HG03108 (cell line): ENCODE results near the gene PNPLA7.
"Not testable (repeated sequence)": the region's sequence is repeated elsewhere in the genome, so short reads cannot be mapped to it uniquely, and the experiment has no call there.

Source experiments
- ATAC-seq: cut with Tn5 transposase; IDR thresholded peaks from one replicate; pipeline ENCODE4 v1.9.1; 2021; ENCODE audit warnings: moderate library complexity; ENCODE audit not compliant: unreplicated experiment

PNPLA7 gene

DNA sequence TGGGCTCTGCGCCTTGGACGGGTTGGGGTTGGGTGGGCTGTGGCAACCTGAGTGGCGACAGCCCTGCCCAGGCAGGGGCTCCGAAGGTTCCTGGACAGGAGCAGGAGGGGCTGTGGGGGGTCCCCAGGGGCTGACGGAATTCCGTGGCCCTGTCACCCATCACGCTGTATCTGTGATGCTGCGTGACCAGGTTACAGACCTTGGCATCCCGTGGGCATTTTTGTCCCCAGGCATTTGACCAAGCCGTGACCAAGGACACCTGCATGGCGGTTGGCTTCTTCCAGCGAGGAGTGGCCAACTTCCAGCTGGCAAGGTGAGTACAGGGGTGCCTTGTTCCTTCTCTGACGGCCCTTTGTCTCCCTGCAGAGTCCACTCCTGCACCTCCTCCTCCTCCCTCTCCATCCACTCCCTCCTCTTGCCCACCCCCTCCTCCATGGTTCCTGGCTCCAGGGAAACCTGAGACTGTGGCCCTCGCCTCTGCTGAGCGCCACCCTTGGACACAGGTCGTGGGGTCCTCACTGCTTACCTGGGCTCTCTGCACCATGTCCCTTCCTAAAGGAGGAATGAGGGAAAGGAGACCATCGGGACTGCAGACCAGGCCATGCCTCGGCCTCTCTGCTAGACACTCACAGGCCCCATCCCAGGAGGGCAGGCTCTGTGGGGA, 124.1 kb downstream of the PNPLA7 start:
- no peak for ATAC-seq

DNA sequence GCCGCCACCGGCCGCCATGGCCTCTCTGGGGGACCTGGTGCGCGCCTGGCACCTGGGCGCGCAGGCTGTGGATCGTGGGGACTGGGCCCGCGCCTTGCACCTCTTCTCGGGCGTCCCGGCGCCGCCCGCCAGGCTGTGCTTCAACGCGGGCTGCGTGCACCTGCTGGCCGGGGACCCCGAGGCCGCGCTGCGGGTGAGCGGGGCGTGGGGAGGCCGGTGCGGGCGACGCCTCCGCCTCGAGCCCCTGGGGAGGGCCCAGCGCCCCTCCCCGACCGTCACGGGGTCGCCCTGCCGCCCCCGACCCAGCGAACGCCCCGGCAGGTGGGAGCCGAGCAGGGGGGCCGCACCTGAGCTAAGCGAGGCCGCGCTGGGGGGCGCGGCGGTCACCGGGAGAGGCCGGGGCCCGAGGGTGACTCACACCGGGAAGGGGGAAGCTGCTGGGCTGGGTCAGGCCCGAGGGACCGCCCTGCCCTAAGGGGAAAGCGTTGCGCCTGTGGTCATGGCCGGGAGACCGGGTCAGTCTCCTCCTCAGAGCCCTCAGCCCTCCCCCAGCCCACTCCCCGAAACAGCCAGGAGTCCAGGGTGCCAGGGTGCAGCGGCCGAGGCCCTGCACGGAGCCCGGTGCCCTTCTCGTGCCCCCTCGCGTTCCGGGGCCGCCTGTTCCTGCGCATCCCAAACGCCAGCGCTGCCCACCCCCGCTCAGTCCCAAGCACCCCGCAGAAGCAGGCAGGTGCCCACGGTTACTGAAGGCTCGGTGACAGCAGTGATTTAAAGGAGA, 126.5 kb downstream of the PNPLA7 start:
- ATAC-seq: peak; percentile 9

- ATAC-seq: peak; percentile 77
Measured at GRCh38 chr9:137422604-137423513, 127.3 kb downstream of the PNPLA7 start, which contains the start of the genes EXD3 and NOXA1. Gene EXD3, minus strand, starts transcription at chr9:137423162. Its CDS starts 27,805 bp downstream, at chr9:137395357. Gene NOXA1, plus strand, starts transcription at chr9:137423393. Its CDS starts 137 bp downstream, at chr9:137423530.

GRCh38 chr9:137421838-137422603, 128.2 kb downstream of the PNPLA7 start:
- no peak for ATAC-seq

GRCh38 chr9:137417161-137418021, 132.8 kb downstream of the PNPLA7 start:
- ATAC-seq: no peak

DNA sequence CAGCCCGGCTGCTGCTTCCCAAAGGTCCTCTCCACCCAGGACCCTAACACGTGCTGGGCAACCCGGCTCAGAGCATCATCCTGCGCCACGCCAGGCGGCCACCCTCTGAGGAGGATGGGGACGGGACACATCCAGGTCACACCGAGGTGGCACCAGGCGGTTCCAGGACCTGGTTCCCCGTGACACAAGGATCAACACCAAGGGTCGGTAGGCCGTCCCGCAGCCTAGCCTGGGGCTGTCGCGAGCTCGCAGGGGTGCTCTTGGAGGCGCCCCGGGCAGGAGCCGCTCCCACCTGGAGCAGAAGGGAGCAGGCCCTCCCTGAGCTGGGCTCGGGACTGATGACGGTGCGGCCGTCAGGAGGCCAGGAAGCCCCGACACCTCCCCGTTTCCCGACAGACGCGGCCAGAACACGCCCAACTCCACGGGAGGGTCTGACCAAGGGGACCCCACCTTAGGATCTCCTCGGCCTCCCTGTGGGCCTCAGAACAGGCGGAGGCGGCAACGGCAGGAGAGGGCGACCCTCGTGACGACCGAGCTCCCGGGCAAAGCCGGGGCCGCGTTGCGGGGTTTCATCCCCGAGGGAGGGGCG, 133.5 kb downstream of the PNPLA7 start:
- no peak for ATAC-seq

DNA sequence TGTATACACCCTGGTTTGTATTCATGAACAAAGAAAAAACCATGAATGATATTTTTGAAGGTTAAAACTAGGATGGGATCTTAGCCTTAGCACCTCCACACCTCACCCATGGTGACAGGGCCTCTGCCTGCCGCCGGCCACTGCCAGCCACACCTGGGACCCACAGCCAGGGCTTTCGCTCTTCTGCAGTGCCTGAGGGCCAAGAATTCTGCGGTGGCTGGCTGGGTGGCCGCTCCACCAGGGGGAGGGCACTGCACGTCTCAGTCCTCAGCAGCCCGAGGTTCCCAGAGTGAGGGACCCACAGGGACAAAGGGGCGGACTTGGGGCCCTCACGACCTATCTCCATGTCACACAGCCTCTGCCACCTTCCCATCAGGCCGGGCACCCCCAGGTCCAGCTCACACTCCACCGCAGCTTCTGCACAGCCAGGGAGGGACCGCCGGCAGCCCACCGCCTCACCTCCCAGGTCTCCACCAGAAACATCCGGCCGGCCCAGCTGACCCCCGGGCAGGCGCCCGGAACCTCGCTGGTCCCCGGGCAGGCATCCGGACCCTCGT, 134.1 kb downstream of the PNPLA7 start:
- ATAC-seq: no peak

- no peak for ATAC-seq
Measured at GRCh38 chr9:137415451-137415850, 134.8 kb downstream of the PNPLA7 start.

DNA sequence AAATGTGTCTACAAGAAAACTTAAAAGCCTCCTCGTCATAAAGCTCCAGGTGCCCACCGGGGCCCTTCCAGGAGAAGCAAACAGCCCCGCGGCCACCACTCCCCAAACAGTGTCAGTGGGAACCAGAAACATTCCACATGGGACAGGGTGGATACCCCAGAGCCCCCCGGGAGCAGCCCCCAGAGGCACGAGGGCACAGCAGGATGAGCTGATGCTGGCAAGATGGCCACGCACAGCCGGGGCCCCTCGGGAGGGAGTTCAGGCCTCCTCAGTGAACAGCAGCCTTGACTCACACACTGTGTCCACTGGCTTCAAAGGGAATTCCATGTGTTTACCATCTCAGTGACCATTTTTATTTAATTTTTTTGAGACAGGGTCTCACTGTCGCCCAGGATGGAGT, 137.8 kb downstream of the PNPLA7 start:
- no peak for ATAC-seq

DNA sequence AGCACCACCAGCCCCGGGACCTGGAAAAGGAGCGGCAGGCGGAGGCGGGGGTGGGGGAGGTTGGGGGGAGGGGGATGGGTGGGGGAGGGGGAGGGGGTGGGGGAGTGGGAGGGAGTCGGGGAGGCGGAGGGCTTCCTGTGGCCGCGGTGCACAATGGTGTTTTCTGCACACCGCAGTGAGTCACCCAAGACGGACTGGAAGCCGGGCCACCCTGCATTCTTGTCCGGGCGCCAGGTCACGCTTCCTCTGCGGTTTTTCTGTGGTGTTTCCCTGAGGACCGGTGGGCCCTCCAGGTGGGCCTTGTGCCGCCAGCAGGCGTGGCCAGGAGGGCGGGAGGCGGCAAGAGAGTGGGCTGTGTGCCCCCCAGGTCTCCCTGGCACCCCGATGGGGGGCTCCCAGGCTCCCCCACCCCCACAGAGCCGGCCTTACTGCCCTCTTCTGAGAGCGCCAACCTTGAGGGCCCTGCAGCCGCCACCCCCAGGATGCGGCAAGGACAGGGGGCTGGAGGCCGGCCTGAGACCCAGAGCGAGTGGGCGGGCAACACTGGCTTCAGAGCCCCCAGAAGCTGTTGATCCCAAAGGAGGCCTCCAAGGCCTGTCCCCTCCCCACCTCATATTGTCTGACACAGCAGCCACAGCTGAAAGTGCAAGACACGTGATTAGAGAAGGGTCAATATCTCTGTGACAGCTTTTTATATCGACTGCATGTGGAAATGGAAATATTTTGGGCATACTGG, 138.4 kb downstream of the PNPLA7 start:
- ATAC-seq: no peak

DNA sequence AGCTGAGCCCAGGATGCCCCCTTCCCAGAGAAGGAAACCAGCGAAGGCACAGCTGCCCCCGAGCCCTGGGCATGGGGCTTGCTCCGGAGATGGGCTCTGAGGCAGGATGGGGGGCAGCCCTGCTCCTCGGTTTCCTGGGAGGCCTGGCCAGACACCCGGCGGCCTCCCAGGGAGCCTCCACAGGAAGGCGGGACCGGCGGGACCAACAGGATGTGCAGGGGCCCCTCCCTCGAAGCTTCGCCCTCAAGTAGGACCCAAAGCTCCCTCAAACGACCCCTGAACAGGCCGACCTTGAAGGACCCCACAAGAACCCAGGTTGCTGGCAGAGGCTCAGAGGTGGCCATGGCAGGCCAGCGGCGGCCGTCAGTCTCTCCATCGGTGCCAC, 138.9 kb downstream of the PNPLA7 start:
- no peak for ATAC-seq

- no peak for ATAC-seq
Measured at GRCh38 chr9:137410891-137411249, 139.3 kb downstream of the PNPLA7 start.

- not testable (repeated sequence) for ATAC-seq
Measured at GRCh38 chr9:137410236-137410890, 139.8 kb downstream of the PNPLA7 start.
